Mesothelial cell of epicardium (in vitro differentiated cells): ENCODE results near the gene TRHDE. TPM values are rescaled to one million over a fixed set of nuclear protein-coding genes. Genes with fewer than 3 reads are reported as not detected.
"Not testable (repeated sequence)": the region's sequence is repeated elsewhere in the genome, so short reads cannot be mapped to it uniquely, and the experiment has no call there.

ENCODE experiments used
- DNase-seq, 2 experiments: peaks; one replicate each; pipeline ENCODE4 v3.0.0; 2021; ENCODE audit warnings: low spot score in 2 of 2; ENCODE audit not compliant: unreplicated experiment in 2 of 2
- H3K27ac Mint-ChIP-seq: 2 replicates; pipeline ENCODE4 v1.8.0; 2021; ENCODE audit warnings: mixed read lengths
- H3K27me3 Mint-ChIP-seq: 2 replicates; pipeline ENCODE4 v1.8.0; 2021; ENCODE audit warnings: low read depth, mixed read lengths
- H3K36me3 Mint-ChIP-seq: 2 replicates; pipeline ENCODE4 v1.8.0; 2021; ENCODE audit warnings: mixed read lengths
- H3K4me1 Mint-ChIP-seq: 2 replicates; pipeline ENCODE4 v1.8.0; 2021; ENCODE audit warnings: mixed read lengths
- H3K4me3 Mint-ChIP-seq: 2 replicates; pipeline ENCODE4 v1.8.0; 2021; ENCODE audit warnings: mild to moderate bottlenecking, moderate library complexity, mixed read lengths
- H3K9me3 Mint-ChIP-seq: 2 replicates; pipeline ENCODE4 v1.8.0; 2021; ENCODE audit warnings: mixed read lengths
- total RNA-seq: library from RNA; stranded (reverse); gene quantifications from 3 replicates; pipeline ENCODE4 v1.2.1, GENCODE V29; 2021
- TF ChIP-seq, protein P1 (sequence below): fragments of 200-600 bp; sonication (generic); IDR thresholded peaks from one replicate; pipeline ENCODE4 v1.5.0; 2021; ENCODE audit warnings: antibody characterized with exemption; ENCODE audit not compliant: unreplicated experiment

TRHDE gene
- total RNA-seq, 1 donor from 2014 or later = 1.0 TPM

DNA sequence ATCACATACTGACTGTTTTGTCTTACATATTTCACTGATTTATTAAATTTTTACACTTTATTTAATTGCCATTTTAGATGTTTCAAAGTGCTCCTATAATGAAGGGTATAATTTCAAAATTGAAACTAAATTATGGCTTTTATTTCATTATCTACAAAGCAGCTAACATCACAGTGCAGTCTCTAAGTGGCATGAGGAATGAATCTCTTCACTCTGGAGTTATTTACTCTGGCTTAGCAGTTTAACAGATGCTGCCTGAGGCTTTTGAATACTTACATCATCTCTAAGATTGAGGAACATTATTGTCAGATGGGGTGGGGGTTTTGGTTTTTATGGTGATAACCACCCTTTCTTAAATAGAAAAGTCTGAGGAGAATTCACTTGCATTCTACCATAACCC, 386.4 kb downstream of the TRHDE start:
- DNase-seq = no peak
- Mint-ChIP-seq H3K27ac (no peak overlapping the region), H3K4me1 (peaks cover 48% of the 10 kb centered on the region), H3K36me3 (no peaks in the 10 kb centered on the region), H3K9me3 (no peaks in the 10 kb centered on the region), H3K4me3 (no peak overlapping the region), H3K27me3 (no peaks in the 10 kb centered on the region)
- TF ChIP-seq, protein P1, sequence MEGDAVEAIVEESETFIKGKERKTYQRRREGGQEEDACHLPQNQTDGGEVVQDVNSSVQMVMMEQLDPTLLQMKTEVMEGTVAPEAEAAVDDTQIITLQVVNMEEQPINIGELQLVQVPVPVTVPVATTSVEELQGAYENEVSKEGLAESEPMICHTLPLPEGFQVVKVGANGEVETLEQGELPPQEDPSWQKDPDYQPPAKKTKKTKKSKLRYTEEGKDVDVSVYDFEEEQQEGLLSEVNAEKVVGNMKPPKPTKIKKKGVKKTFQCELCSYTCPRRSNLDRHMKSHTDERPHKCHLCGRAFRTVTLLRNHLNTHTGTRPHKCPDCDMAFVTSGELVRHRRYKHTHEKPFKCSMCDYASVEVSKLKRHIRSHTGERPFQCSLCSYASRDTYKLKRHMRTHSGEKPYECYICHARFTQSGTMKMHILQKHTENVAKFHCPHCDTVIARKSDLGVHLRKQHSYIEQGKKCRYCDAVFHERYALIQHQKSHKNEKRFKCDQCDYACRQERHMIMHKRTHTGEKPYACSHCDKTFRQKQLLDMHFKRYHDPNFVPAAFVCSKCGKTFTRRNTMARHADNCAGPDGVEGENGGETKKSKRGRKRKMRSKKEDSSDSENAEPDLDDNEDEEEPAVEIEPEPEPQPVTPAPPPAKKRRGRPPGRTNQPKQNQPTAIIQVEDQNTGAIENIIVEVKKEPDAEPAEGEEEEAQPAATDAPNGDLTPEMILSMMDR = no peak

DNA sequence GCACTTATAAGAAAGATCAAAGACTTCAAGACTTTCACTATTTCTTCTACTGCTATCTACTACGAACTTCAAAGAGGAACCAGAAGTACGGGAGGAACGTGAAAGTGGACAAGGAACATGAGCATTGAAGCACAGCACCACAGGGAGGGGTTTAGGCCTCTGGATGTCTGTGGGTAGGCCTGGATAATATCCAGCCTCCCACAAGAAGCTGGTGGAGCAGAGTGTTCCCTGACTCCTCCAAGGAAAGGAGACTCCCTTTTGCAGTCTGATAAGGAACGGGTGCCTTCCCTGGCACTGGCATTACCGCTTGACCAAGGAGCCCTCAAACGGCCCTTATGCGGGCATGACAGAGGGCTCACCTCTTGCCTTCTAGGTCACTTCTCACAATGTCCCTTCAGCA, 388.0 kb downstream of the TRHDE start:
- not testable (repeated sequence) for H3K27ac Mint-ChIP-seq, H3K4me3 Mint-ChIP-seq, H3K36me3 Mint-ChIP-seq, DNase-seq, H3K9me3 Mint-ChIP-seq, H3K27me3 Mint-ChIP-seq
- peaks cover 48% of the 10 kb centered on the region for H3K4me1 Mint-ChIP-seq

DNA sequence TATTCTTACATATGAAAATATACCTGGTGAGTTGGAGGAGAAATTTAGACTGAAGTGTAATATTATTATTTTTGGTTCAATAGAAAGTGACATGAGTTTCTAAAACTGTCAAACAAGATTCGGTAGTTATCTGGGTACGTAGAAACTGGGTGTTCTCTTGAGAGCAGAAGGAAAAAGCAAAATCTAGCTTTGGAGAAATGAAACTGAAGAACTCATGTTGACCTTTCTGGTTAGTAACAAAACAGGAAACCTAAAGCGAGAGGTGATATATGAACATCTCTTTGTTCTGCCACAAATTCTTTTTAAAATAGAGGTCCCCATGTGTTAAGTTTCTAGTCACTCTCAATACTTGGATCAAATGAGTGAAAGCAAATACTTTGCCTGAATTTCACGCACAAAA, 401.7 kb downstream of the TRHDE start:
- no peak overlapping the region for H3K4me3 Mint-ChIP-seq
- no peak for DNase-seq
- H3K9me3 Mint-ChIP-seq = no peaks in the 10 kb centered on the region
- TF ChIP-seq, protein P1 = no peak
- H3K36me3 Mint-ChIP-seq = no peaks in the 10 kb centered on the region
- no peak overlapping the region for H3K27ac Mint-ChIP-seq
- H3K4me1 Mint-ChIP-seq = peaks cover 25% of the 10 kb centered on the region
- no peaks in the 10 kb centered on the region for H3K27me3 Mint-ChIP-seq

DNA sequence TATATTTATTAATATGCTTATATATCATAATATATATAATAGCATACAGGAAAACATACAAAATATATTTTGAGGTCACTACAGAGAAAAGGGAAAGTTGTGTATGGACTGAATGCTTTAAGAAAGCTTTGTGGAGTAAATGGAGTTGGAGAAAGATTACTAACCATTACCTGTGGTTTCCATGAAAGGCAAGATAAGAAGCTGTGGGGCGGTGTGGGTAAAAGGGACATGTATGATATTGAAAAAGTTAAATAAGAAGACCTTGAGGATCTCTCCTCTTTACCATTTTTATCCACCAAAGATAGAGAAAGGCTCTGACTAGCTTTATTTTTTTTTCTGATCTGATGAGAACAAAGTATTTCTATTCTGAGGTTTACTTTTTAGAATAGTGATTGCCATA, 404.4 kb downstream of the TRHDE start:
- Mint-ChIP-seq H3K27me3 (no peaks in the 10 kb centered on the region), H3K9me3 (no peaks in the 10 kb centered on the region), H3K27ac (no peak overlapping the region), H3K4me3 (no peak overlapping the region), H3K4me1 (peaks cover 26% of the 10 kb centered on the region), H3K36me3 (no peaks in the 10 kb centered on the region)
- TF ChIP-seq, protein P1 = no peak
- no peak for DNase-seq

DNA sequence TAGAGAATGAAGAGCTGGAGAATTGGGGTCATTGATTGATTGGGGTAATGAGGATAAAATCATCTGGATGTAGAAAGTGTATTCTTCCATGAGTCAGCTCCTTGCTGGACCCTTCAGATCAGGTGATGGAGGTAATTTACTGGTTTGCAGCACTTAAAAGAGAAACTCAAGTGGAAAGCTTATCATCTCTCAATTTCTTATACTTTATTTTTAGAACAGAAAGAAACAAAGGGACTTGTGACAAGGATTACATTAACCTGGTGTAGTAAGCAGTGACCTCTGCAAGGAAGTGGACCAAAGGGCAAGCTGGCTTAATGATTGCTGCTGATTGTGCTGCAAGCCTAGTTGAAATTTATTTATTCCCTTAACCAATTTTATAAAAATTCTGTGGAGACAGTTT, 405.0 kb downstream of the TRHDE start:
- no peak overlapping the region for H3K4me3 Mint-ChIP-seq
- TF ChIP-seq, protein P1 = no peak
- no peaks in the 10 kb centered on the region for H3K9me3 Mint-ChIP-seq
- H3K27me3 Mint-ChIP-seq = no peaks in the 10 kb centered on the region
- H3K27ac Mint-ChIP-seq = no peak overlapping the region
- H3K36me3 Mint-ChIP-seq = no peaks in the 10 kb centered on the region
- DNase-seq = no peak
- H3K4me1 Mint-ChIP-seq = peaks cover 26% of the 10 kb centered on the region

DNA sequence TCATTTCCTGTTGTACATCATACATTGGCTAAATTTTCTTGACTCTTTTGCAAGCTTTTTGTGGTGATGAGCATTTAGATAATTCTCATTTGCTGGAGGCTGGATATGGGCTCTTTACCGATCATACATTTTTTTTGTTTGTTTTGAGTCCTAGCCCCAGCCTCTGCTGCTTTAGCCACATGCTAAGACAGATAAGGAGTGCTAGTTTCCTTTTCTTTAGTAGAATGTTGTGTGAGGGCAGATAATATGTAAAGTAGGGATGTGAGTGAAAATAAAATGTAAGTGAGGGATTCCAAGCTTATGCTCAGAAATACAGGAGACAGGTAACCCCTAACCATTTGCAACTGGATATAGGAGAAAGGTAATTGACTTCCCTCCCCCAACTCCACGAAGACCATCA, 405.7 kb downstream of the TRHDE start:
- TF ChIP-seq, protein P1 = no peak
- no peaks in the 10 kb centered on the region for H3K36me3 Mint-ChIP-seq
- no peaks in the 10 kb centered on the region for H3K9me3 Mint-ChIP-seq
- H3K4me3 Mint-ChIP-seq = no peak overlapping the region
- H3K27ac Mint-ChIP-seq = no peak overlapping the region
- peaks cover 21% of the 10 kb centered on the region for H3K4me1 Mint-ChIP-seq
- DNase-seq = no peak
- H3K27me3 Mint-ChIP-seq = peaks cover under 1% of the 10 kb centered on the region
